ENCODE results near the gene C3orf52.

DNA sequence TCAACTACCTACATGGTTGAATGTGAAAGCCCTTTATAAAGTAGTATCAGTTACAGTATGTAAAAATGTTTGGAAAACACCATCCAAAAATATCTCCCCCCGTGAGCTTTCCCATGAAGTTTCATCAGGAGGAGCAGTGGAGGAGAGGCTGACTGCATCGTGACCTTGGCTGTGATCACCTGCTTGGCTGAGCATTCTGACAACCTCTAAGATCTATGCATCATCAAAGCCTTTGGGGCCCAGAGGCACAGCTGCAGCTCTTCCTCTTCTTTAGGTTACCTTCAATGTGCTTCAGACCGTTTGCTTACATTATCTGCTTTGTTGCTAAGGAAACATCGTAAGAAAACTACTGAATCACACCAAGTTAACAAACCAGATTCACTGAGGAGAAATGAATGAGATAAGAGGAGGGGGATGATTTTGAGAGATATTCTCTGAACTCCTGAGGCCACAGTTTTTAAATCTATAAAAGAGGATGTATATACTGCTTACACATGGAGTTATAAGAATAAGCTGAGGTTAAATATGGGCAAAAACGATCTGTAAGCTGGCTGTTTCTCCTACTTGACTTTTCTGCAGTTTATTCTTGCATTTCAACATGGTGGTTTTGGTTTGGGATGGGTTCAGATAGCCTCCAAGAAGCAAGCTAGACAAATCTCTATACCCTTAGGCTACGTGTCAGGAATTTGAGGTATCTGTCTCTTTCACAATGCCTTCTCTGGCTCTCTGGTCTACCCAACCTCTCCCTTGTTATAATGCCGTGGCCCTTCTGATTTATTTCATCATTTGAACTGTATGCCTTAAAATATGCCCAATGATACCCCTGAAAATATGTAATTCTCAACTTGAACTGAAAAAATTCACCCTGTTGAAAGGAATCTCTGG is 42.9 kb downstream of the C3orf52 start:
- TF ChIP-seq, protein P1, sequence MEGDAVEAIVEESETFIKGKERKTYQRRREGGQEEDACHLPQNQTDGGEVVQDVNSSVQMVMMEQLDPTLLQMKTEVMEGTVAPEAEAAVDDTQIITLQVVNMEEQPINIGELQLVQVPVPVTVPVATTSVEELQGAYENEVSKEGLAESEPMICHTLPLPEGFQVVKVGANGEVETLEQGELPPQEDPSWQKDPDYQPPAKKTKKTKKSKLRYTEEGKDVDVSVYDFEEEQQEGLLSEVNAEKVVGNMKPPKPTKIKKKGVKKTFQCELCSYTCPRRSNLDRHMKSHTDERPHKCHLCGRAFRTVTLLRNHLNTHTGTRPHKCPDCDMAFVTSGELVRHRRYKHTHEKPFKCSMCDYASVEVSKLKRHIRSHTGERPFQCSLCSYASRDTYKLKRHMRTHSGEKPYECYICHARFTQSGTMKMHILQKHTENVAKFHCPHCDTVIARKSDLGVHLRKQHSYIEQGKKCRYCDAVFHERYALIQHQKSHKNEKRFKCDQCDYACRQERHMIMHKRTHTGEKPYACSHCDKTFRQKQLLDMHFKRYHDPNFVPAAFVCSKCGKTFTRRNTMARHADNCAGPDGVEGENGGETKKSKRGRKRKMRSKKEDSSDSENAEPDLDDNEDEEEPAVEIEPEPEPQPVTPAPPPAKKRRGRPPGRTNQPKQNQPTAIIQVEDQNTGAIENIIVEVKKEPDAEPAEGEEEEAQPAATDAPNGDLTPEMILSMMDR (IDR thresholded peaks at IDR 0.05) = no peak
- TF ChIP-seq POLR2AphosphoS5 (IDR thresholded peaks at IDR 0.05) (no peak), POLR2A (IDR thresholded peaks at IDR 0.05) (no peak)
